ENCODE measurements around the gene MED6. TPM values are rescaled to one million over a fixed set of nuclear protein-coding genes. Genes with fewer than 3 reads are reported as not detected.

Gene MED6
- total RNA-seq, 1 experiment from 2014 or later, result 49.9 TPM

GRCh38 chr14:70641548-70642302 is 41.3 kb upstream of the MED6 start, which contains the start of gene TTC9:
TSS of gene TTC9 (plus strand) at chr14:70641916. CDS start at chr14:70642130, 214 bp downstream.
- H3K9me3 ChIP-seq (ENCODE audit: low read length), result no peaks in the 10 kb centered on the region
- H3K36me3 ChIP-seq (ENCODE audit: insufficient read depth, low read length), result no peaks in the 10 kb centered on the region
- DNase-seq, result peak; percentile 56
- no peaks in the 10 kb centered on the region for H4K20me1 ChIP-seq (ENCODE audit: insufficient read depth, low read depth, low read length)
- peak within 1 kb of the TSS; percentile 95 for H2AFZ ChIP-seq (ENCODE audit: low read length)
- no peaks in the 10 kb centered on the region for H3K9me2 ChIP-seq (replicated peaks; ENCODE audit: insufficient read depth, low read length)
- peaks cover 2% of the 10 kb centered on the region; the same call in 1 of the 2 replicates for H3K27me3 ChIP-seq (ENCODE audit: low read length)
- peaks cover 27% of the 10 kb centered on the region for H3K4me1 ChIP-seq (ENCODE audit: low read length)
- H3K27ac ChIP-seq (ENCODE audit: low read length), result no peak within 1 kb of the TSS
- peak within 1 kb of the TSS; percentile 74 for H3K4me3 ChIP-seq (ENCODE audit: low read length)
- peak within 1 kb of the TSS; percentile 76 for H3K9ac ChIP-seq (ENCODE audit: low read length)
- no peaks in the 10 kb centered on the region for H3K79me2 ChIP-seq (ENCODE audit: low read length)
- peak within 1 kb of the TSS; percentile 85 for H3K4me2 ChIP-seq (ENCODE audit: low read depth, low read length, poor library complexity, severe bottlenecking)

- H3K27me3 ChIP-seq (ENCODE audit: low read length), result peaks cover 2% of the 10 kb centered on the region; the same call in 1 of the 2 replicates
- peak overlapping the region; percentile 76 for H3K9ac ChIP-seq (ENCODE audit: low read length)
- peaks cover 27% of the 10 kb centered on the region for H3K4me1 ChIP-seq (ENCODE audit: low read length)
- no peaks in the 10 kb centered on the region for H3K79me2 ChIP-seq (ENCODE audit: low read length)
- no peaks in the 10 kb centered on the region for H3K9me2 ChIP-seq (replicated peaks; ENCODE audit: insufficient read depth, low read length)
- DNase-seq, result peak; percentile 61
- peak overlapping the region; percentile 74 for H3K4me3 ChIP-seq (ENCODE audit: low read length)
- no peaks in the 10 kb centered on the region for H4K20me1 ChIP-seq (ENCODE audit: insufficient read depth, low read depth, low read length)
- H3K36me3 ChIP-seq (ENCODE audit: insufficient read depth, low read length), result no peaks in the 10 kb centered on the region
- H3K4me2 ChIP-seq (ENCODE audit: low read depth, low read length, poor library complexity, severe bottlenecking), result peak overlapping the region; percentile 85
- H3K27ac ChIP-seq (ENCODE audit: low read length), result no peak overlapping the region
- H3K9me3 ChIP-seq (ENCODE audit: low read length), result no peaks in the 10 kb centered on the region
- H2AFZ ChIP-seq (ENCODE audit: low read length), result peak overlapping the region; percentile 95
These were observed 40.6 kb upstream of the MED6 start for GRCh38 chr14:70640938-70641547.

DNA sequence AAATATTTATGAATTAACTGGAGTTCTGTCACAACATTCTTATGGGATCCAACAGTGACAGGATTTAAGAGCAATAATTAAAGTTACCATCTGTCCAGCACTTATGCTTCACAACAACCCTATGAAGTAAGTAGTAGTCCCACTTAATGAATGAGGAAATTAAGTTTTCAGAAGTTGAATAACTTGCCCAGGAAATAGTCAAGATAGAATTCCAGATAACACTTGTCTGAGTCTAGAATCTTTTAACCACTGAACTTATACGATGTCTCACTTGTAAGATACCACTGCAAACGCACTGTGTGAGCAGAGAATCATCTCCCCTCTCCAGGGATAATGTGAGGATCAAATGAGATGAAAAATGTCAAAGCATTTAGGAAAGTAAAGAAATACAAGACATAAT is 38.0 kb upstream of the MED6 start:
- no peak overlapping the region for H3K4me3 ChIP-seq (ENCODE audit: low read length)
- H3K4me2 ChIP-seq (ENCODE audit: low read depth, low read length, poor library complexity, severe bottlenecking), result no peak overlapping the region
- no peaks in the 10 kb centered on the region for H3K79me2 ChIP-seq (ENCODE audit: low read length)
- H2AFZ ChIP-seq (ENCODE audit: low read length), result no peak overlapping the region
- no peak overlapping the region for H3K27ac ChIP-seq (ENCODE audit: low read length)
- no peaks in the 10 kb centered on the region for H3K9me2 ChIP-seq (replicated peaks; ENCODE audit: insufficient read depth, low read length)
- no peaks in the 10 kb centered on the region for H3K36me3 ChIP-seq (ENCODE audit: insufficient read depth, low read length)
- DNase-seq, result no peak
- no peaks in the 10 kb centered on the region for H4K20me1 ChIP-seq (ENCODE audit: insufficient read depth, low read depth, low read length)
- H3K4me1 ChIP-seq (ENCODE audit: low read length), result peaks cover 22% of the 10 kb centered on the region
- peaks cover 2% of the 10 kb centered on the region; the same call in 1 of the 2 replicates for H3K27me3 ChIP-seq (ENCODE audit: low read length)
- no peaks in the 10 kb centered on the region for H3K9me3 ChIP-seq (ENCODE audit: low read length)
- no peak overlapping the region for H3K9ac ChIP-seq (ENCODE audit: low read length)

DNA sequence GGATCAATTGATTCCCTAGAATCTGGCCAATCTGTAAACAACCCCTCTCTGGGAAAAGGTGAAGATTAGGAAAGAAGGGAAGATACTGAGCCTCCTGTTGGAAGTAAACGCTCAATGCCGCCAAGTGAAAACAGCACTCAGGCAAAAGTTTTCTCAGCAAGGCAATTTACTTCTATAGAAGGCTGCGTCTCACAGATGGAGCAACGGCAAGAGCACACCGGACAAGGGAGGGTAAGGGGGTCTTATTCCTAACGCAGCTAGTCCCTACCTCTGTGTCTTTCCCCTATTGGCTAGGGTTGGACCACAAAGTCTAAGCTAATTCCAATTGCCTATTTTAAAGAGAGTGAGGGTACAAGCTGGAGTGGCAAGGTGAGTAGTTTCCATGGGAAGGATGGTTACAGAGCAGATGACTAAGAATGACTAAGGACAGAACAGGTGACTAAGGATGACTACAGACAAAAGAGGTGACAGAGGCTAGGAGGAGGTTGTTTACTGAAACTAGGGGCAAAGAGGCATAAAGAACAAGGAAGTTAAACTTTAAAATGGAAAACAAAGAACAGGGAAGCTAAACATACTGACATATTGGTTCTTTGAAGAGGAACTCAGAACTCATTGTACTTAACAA is 35.6 kb upstream of the MED6 start:
- Histone ChIP-seq H3K27me3 (ENCODE audit: low read length) (0 out of 2 replicates have a peak, but pooled peaks cover 2% of the 10 kb centered on the region), H4K20me1 (ENCODE audit: insufficient read depth, low read depth, low read length) (no peaks in the 10 kb centered on the region), H3K9me2 (replicated peaks; ENCODE audit: insufficient read depth, low read length) (no peaks in the 10 kb centered on the region), H3K4me2 (ENCODE audit: low read depth, low read length, poor library complexity, severe bottlenecking) (no peak overlapping the region), H3K4me1 (ENCODE audit: low read length) (peaks cover 6% of the 10 kb centered on the region), H3K4me3 (ENCODE audit: low read length) (no peak overlapping the region), H3K9me3 (ENCODE audit: low read length) (no peaks in the 10 kb centered on the region), H3K79me2 (ENCODE audit: low read length) (no peaks in the 10 kb centered on the region), H3K9ac (ENCODE audit: low read length) (no peak overlapping the region), H3K27ac (ENCODE audit: low read length) (no peak overlapping the region), H2AFZ (ENCODE audit: low read length) (no peak overlapping the region), H3K36me3 (ENCODE audit: insufficient read depth, low read length) (no peaks in the 10 kb centered on the region)
- DNase-seq, result no peak

GRCh38 chr14:70631948-70632347 is 31.5 kb upstream of the MED6 start:
- Histone ChIP-seq H3K27me3 (ENCODE audit: low read length) (no peaks in the 10 kb centered on the region), H3K9ac (ENCODE audit: low read length) (no peak overlapping the region), H3K9me3 (ENCODE audit: low read length) (peaks cover 7% of the 10 kb centered on the region; the same call in 1 of the 2 replicates), H3K27ac (ENCODE audit: low read length) (no peak overlapping the region), H3K4me3 (ENCODE audit: low read length) (no peak overlapping the region), H3K36me3 (ENCODE audit: insufficient read depth, low read length) (no peaks in the 10 kb centered on the region), H3K9me2 (replicated peaks; ENCODE audit: insufficient read depth, low read length) (no peaks in the 10 kb centered on the region), H3K4me2 (ENCODE audit: low read depth, low read length, poor library complexity, severe bottlenecking) (no peak overlapping the region), H2AFZ (ENCODE audit: low read length) (no peak overlapping the region), H3K4me1 (ENCODE audit: low read length) (no peaks in the 10 kb centered on the region), H4K20me1 (ENCODE audit: insufficient read depth, low read depth, low read length) (no peaks in the 10 kb centered on the region), H3K79me2 (ENCODE audit: low read length) (no peaks in the 10 kb centered on the region)
- DNase-seq, result no peak

- Histone ChIP-seq H3K9ac (ENCODE audit: low read length) (no peak overlapping the region), H4K20me1 (ENCODE audit: insufficient read depth, low read depth, low read length) (no peaks in the 10 kb centered on the region), H3K4me2 (ENCODE audit: low read depth, low read length, poor library complexity, severe bottlenecking) (no peak overlapping the region), H3K27me3 (ENCODE audit: low read length) (0 out of 2 replicates have a peak, but pooled peaks cover 2% of the 10 kb centered on the region), H3K79me2 (ENCODE audit: low read length) (no peaks in the 10 kb centered on the region), H3K9me2 (replicated peaks; ENCODE audit: insufficient read depth, low read length) (no peaks in the 10 kb centered on the region), H3K9me3 (ENCODE audit: low read length) (peaks cover 16% of the 10 kb centered on the region; the same call in 1 of the 2 replicates), H3K36me3 (ENCODE audit: insufficient read depth, low read length) (no peaks in the 10 kb centered on the region), H3K27ac (ENCODE audit: low read length) (no peak overlapping the region), H3K4me3 (ENCODE audit: low read length) (no peak overlapping the region), H3K4me1 (ENCODE audit: low read length) (no peaks in the 10 kb centered on the region), H2AFZ (ENCODE audit: low read length) (no peak overlapping the region)
- DNase-seq, result no peak
These were observed 24.5 kb upstream of the MED6 start for GRCh38 chr14:70624972-70625371.

DNA sequence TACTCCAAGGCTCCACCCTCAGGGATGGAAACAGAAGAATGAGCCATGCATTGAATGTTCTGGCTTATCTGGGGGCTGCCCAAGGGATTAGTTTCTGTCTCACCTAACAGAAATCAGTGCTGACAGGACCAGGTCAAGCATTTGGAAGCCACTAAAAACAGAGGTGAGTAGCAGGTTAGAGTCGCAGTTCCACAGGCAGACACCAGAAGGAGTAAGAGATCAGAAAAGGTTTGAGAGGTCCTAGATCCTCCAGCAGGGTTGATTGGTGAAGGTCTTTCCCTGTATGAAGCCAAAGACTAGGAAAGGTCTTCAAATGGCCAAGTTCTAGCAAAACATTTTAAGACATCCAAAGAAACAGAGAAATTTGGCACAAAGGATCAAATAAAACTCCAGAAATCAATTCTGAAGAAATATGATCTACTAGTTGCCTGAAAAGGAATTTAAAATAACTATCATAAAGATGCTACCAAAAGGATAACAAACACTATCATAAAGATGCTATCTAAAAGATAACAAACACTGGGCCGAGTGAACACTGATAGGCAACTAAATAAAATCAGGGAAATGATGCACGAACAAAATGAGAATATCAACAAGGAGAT is 21.8 kb upstream of the MED6 start:
- Histone ChIP-seq H2AFZ (ENCODE audit: low read length) (no peak overlapping the region), H3K27ac (ENCODE audit: low read length) (no peak overlapping the region), H3K9me3 (ENCODE audit: low read length) (peaks cover 12% of the 10 kb centered on the region; the same call in 1 of the 2 replicates), H3K9me2 (replicated peaks; ENCODE audit: insufficient read depth, low read length) (no peaks in the 10 kb centered on the region), H3K79me2 (ENCODE audit: low read length) (no peaks in the 10 kb centered on the region), H3K27me3 (ENCODE audit: low read length) (0 out of 2 replicates have a peak, but pooled peaks cover 2% of the 10 kb centered on the region), H3K36me3 (ENCODE audit: insufficient read depth, low read length) (no peaks in the 10 kb centered on the region), H4K20me1 (ENCODE audit: insufficient read depth, low read depth, low read length) (no peaks in the 10 kb centered on the region), H3K4me2 (ENCODE audit: low read depth, low read length, poor library complexity, severe bottlenecking) (no peak overlapping the region), H3K4me1 (ENCODE audit: low read length) (no peaks in the 10 kb centered on the region), H3K9ac (ENCODE audit: low read length) (no peak overlapping the region), H3K4me3 (ENCODE audit: low read length) (no peak overlapping the region)
- peak; percentile 88 for DNase-seq

DNA sequence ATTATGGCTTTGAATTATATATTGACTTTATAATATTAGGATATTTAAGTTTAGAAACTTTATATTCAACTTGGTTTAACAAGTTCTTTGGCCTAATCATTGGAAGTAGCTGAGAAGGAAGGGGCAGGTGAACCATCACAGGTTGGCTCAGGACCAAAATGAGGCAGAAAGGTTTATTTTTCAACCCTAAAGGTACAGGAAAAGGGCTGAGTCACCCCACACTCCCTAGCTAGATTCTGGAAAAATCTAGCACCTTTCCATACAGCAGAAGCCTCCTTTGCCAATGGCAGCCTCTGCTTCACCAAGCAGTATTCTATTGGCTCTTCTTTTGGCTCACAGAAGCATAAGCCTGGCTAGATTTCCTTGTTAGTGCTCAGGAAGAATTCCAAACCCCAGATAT is 19.3 kb upstream of the MED6 start:
- Histone ChIP-seq H3K9ac (ENCODE audit: low read length) (no peak overlapping the region), H3K27ac (ENCODE audit: low read length) (no peak overlapping the region), H3K4me1 (ENCODE audit: low read length) (no peaks in the 10 kb centered on the region), H3K36me3 (ENCODE audit: insufficient read depth, low read length) (no peaks in the 10 kb centered on the region), H4K20me1 (ENCODE audit: insufficient read depth, low read depth, low read length) (no peaks in the 10 kb centered on the region), H3K27me3 (ENCODE audit: low read length) (no peaks in the 10 kb centered on the region), H2AFZ (ENCODE audit: low read length) (no peak overlapping the region), H3K4me2 (ENCODE audit: low read depth, low read length, poor library complexity, severe bottlenecking) (no peak overlapping the region), H3K9me3 (ENCODE audit: low read length) (no peaks in the 10 kb centered on the region), H3K4me3 (ENCODE audit: low read length) (no peak overlapping the region), H3K79me2 (ENCODE audit: low read length) (no peaks in the 10 kb centered on the region), H3K9me2 (replicated peaks; ENCODE audit: insufficient read depth, low read length) (no peaks in the 10 kb centered on the region)
- no peak for DNase-seq

Data from Karpas-422 (cell line).